NCI-H2081 treated with DMSO at 0.1 percent for 48 hours (cell line): Measurements from ENCODE around the gene MRGPRX4.

Experiments used
- DNase-seq: peaks from one replicate; lab custom pipeline; 2025; lab: John Stamatoyannopoulos, UW

MRGPRX4 gene

DNA sequence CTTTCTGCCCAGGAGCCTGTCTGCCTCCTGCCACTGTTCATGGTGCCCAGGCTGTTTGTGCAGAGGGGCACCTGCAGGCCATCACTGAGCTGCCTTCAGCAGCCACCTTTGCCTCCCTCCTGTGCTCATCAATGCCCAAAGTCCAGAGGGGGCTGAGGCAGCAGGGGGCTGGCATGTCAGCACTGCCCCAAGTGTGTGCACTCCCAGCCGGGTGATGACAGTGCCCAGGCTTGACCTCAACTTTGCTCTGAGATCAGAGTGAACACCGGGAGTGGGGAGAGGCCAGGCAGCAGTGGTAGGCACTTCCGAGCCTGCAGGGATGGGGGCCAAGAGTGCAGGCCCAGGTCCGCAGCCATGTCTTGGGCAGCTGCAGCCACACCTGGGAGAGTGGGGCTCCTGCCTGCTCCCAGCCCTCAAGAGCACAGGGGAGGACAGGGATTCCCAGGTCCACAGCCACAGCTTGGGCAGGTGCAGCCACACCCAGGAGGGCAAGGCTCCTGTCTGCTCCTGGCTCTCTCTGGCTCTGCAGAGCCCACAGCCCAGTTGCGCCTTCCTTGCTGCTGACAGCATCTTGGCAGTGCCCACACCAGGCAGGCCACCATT is 48.7 kb downstream of the MRGPRX4 start:
- DNase-seq, result no peak

DNA sequence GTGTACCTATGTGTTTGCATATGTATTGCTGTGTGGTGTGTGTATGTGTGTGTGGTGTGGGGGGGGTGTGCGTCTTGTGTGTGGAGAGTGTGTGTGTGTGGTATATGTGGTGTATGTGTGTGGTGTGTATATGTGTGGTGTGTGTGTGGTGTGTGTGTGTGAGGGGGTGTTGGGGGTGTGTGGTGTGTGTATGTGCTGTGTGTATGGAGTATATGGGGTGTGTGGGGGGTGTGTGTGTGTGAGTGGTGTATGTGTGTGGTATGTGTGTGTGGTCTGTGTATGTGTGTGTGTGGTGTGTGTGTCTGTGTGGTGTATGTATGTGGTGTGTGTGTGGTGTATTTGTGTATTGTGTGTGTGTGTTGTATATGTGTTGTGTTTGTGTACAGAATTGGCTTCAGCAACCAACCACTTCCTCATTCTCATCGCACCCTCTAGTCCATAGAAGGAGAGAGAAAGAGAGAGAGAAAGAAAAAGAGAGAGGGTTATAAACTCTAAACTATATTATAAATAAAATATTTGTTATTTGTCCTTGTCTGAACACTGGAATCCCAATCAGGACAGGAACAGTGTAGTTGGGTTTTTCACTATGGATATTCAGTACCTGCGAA is 50.3 kb downstream of the MRGPRX4 start:
- DNase-seq, result no peak
